GM12873 (cell line): Measurements from ENCODE around the gene PXT1.

ENCODE experiments used
- TF ChIP-seq, protein P1 (sequence below): IDR thresholded peaks from 2 replicates; pipeline ENCODE4 v1.5.1; 2012; ENCODE audit warnings: low read depth, mild to moderate bottlenecking, moderate library complexity, low read length, control low read depth; ENCODE audit not compliant: insufficient read depth; ENCODE audit errors: missing control alignments

PXT1 gene

DNA sequence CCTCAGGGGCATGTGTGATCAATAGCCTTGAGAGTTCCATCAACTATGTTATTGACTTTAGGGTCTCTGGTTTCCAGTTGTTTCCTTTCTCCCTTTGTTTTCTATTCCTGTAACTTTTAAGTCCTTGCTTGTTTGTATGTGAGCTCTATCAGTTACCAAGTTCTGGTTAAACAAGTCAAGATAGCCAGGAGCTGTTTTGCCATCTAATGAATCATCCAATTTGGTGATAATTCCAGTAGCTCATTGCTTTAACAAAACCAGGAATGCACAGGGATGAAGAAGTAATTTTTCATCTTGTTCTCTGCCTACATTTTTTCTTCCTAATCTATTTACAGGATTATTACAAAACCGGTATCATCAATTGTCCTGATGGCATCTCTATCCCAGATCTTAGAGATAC, 36.6 kb upstream of the PXT1 start:
- TF ChIP-seq, protein P1, sequence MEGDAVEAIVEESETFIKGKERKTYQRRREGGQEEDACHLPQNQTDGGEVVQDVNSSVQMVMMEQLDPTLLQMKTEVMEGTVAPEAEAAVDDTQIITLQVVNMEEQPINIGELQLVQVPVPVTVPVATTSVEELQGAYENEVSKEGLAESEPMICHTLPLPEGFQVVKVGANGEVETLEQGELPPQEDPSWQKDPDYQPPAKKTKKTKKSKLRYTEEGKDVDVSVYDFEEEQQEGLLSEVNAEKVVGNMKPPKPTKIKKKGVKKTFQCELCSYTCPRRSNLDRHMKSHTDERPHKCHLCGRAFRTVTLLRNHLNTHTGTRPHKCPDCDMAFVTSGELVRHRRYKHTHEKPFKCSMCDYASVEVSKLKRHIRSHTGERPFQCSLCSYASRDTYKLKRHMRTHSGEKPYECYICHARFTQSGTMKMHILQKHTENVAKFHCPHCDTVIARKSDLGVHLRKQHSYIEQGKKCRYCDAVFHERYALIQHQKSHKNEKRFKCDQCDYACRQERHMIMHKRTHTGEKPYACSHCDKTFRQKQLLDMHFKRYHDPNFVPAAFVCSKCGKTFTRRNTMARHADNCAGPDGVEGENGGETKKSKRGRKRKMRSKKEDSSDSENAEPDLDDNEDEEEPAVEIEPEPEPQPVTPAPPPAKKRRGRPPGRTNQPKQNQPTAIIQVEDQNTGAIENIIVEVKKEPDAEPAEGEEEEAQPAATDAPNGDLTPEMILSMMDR, result no peak

DNA sequence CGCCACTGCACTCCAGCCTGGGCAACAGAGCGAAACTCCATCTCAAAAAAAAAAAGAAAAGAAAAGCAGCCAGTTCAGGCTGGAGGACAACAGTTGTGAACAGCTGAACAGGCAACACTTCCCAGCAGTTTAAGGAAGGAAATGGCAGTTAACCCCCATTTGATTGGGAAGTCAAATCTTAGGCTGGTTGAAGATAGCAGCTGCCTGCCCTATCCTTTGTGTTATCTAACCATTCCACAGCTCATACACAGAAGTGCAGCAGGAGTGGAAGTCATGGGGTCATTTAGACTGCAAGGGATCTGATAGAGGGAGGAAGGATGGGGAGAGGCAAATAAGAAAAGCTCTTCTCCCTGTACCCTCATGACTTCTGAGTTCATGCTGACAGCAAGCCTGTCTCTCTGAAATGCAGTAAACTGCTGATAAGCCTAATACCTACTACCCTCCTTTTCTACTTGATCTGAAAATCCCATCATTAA, 35.4 kb upstream of the PXT1 start:
- TF ChIP-seq, protein P1, result no peak

DNA sequence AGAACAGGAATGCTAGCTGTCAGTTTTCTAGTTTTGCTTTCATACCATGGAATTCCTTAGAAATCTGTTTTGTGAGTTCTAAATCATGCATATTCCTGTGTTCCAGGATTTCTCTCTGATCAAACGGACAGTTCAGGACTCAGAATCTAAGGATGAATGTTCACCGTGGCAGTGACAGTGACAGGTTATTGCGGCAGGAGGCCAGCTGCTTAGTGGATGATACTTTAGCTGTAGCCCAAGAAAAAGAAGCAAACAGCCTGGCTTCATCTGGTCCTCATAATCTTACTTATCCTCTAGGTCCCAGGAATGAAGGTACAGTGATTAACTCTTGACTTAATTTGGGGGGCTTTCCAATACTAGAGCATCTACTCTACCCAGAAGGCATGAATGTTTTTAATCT, 27.3 kb upstream of the PXT1 start:
- TF ChIP-seq, protein P1, result no peak

DNA sequence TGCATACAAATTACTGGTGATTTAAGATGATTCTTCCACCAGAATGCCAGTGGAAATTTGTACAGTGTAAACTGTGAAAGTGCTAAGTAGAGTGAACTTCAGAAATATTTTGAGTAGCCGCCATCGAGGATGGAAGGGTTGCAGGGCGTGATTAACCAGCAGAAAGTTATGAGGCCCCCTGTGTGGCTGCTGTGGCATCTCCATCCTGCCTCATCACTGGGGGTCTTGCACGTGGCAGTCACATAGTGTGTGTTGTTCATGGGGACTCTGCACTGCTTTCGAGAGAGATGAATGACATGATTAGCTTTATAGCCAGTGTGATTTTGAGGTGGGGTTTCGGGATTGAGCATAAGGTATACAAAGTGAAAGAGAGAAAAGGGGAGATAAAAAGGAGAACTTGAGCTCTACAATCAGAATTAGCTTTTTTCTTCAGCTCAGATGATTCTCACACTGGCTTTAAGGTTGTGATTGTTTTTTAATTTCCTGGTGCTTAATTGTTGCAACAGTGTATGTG, 26.6 kb upstream of the PXT1 start:
- TF ChIP-seq, protein P1, result no peak

DNA sequence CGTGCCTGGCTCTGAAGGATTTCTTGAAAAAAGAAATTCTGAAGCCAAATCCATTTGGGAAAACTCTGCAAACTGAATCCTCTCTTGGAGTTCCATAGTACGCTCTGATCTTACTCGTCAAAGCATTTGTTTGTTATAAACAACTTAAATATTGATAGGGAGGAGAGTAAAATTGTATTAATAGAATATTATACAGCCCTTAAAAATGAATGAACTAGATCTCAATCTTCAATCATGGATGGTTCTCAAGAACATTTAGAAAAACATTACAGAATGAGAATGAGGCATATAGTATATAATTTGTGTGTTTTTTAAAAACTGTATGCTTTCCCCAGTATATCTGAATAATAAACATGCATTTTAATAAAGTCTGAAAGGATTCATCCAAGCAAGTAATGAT, 25.0 kb upstream of the PXT1 start:
- TF ChIP-seq, protein P1, result no peak

DNA sequence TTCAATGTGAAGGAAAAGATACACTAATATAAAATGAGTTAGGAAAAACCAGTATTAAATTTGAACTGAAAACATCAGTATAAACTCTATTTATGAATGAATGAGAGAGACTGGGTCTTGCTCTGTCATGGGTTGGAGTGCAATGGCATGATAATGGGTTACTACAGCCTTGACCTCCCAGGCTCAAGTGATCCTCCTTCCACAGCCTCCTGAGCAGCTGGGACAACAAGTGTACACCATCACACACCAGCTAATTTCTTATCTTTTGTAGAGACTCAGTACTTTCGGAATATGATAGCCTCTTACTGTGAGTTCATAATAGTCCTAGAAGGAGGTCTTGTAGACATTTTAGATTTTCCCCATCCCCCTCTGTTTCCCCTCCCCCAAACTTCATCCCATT, 21.6 kb upstream of the PXT1 start:
- TF ChIP-seq, protein P1, result no peak

DNA sequence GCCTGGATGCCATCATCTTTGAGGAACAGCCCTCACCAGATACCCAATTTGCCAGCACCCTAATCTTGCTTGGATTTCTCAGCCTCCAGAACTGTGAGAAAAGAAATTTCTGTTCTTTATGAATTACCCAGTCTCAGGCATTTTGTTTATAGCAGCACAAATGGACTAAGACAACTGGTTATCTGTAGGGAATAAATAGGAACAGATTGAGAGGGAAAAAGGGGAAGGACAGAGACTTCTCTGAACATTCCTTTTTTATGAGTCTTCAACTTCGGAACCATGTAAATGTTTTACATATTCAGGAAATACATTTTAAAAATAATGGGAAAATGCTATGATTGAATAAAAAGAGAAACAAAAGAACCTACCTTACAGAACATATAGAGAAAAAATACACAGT, 21.0 kb upstream of the PXT1 start:
- TF ChIP-seq, protein P1, result no peak
